Hepatocyte (in vitro differentiated cells): ENCODE data around the gene PXDN.

ENCODE experiments used
- EZH2 ChIP-seq: fragments of 200-600 bp; sonication (generic); IDR thresholded peaks from 2 replicates; pipeline ENCODE4 v1.6.1; 2016; ENCODE audit warnings: antibody characterized with exemption, mild to moderate bottlenecking, borderline replicate concordance
- EZH2phosphoT487 ChIP-seq: fragments of 200-600 bp; sonication (generic); IDR thresholded peaks from one replicate; pipeline ENCODE4 v1.6.1; 2018; ENCODE audit warnings: antibody characterized with exemption, mild to moderate bottlenecking, low read depth, moderate library complexity; ENCODE audit not compliant: unreplicated experiment, severe bottlenecking
- TF ChIP-seq, protein P1 (sequence below): fragments of 200-600 bp; sonication (generic); IDR thresholded peaks from 2 replicates; pipeline ENCODE4 v1.5.1; 2016; ENCODE audit warnings: antibody characterized with exemption, mild to moderate bottlenecking; ENCODE audit not compliant: poor library complexity

DNA sequence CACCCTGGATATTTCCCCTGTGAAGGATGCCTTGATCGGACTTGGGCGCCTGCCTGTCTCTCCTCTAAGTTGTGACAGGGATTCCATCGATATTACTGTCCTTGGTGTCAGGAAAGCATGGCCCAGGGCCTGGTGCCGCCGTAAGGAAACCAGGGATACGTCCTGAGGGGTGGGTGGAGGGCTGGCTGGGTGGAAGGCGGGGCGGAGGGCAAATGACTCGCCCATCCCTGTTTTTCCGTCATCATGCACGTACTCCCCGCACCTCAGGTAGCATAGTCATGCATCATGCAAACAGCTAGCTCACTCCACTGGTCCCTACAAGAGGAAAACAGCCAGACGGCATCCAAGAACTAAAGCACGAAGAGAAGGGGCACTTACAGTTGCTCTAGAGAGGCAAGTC lies 57.1 kb downstream of the PXDN start:
- TF ChIP-seq EZH2phosphoT487 (no peak), EZH2 (no peak)
- TF ChIP-seq, protein P1, sequence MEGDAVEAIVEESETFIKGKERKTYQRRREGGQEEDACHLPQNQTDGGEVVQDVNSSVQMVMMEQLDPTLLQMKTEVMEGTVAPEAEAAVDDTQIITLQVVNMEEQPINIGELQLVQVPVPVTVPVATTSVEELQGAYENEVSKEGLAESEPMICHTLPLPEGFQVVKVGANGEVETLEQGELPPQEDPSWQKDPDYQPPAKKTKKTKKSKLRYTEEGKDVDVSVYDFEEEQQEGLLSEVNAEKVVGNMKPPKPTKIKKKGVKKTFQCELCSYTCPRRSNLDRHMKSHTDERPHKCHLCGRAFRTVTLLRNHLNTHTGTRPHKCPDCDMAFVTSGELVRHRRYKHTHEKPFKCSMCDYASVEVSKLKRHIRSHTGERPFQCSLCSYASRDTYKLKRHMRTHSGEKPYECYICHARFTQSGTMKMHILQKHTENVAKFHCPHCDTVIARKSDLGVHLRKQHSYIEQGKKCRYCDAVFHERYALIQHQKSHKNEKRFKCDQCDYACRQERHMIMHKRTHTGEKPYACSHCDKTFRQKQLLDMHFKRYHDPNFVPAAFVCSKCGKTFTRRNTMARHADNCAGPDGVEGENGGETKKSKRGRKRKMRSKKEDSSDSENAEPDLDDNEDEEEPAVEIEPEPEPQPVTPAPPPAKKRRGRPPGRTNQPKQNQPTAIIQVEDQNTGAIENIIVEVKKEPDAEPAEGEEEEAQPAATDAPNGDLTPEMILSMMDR: no peak
